Cardiac muscle cell (in vitro differentiated cells and primary cell): ENCODE data around the gene SLC29A1. TPM values are rescaled to one million over a fixed set of nuclear protein-coding genes. Genes with fewer than 3 reads are reported as not detected.
A peak's percentile ranks its signal among the peaks of the same experiment; 100 is the strongest.
"Not testable (repeated sequence)": the region's sequence is repeated elsewhere in the genome, so short reads cannot be mapped to it uniquely, and the experiment has no call there.

Experiments used
- DNase-seq, 2 donors: peaks; one replicate each; pipeline versions ENCODE4 v3.0.0 to v3.0.0-alpha.2; 2010 to 2017; ENCODE audit warnings: low read depth in 1 of 2, low spot score in 1 of 2
- H3K27ac ChIP-seq: fragments of 200-600 bp; sonication (generic); 2 replicates; pipeline ENCODE4 v1.5.1; 2016
- H3K27me3 ChIP-seq: fragments of 200-600 bp; sonication (generic); 2 replicates; pipeline ENCODE4 v1.6.0; 2016; ENCODE audit warnings: control low read depth
- H3K36me3 ChIP-seq: fragments of 200-600 bp; sonication (generic); 2 replicates; pipeline ENCODE4 v1.5.1; 2016; ENCODE audit warnings: control low read depth
- H3K4me1 ChIP-seq: fragments of 200-600 bp; sonication (generic); 2 replicates; pipeline ENCODE4 v1.8.1; 2017; ENCODE audit warnings: low read depth, mild to moderate bottlenecking, mixed run types
- H3K4me3 ChIP-seq: fragments of 200-600 bp; sonication (generic); 2 replicates; pipeline ENCODE4 v1.5.1; 2016; ENCODE audit warnings: mild to moderate bottlenecking
- H3K9me3 ChIP-seq: fragments of 200-600 bp; sonication (generic); 2 replicates; pipeline ENCODE4 v1.5.1; 2017; ENCODE audit warnings: low read depth, mild to moderate bottlenecking, control low read depth
- CTCF ChIP-seq: IDR thresholded peaks from 2 replicates; pipeline ENCODE4 v1.5.1; 2012; ENCODE audit warnings: low read depth, mild to moderate bottlenecking, low read length
- polyA plus RNA-seq: library from polyadenylated mRNA; unstranded; fragments of >200 nt; fragmentation: Nextera tagmentation; extraction: Ambion mirVana; gene quantifications from 2 replicates; pipeline ENCODE4 v1.2.1, GENCODE V29; 2016
- total RNA-seq: library from RNA; depleted of rRNA; stranded (reverse); fragments of >200 nt; gene quantifications from 2 replicates; pipeline ENCODE4 v1.2.3, GENCODE V29; 2016

Gene SLC29A1
- total and polyA plus RNA-seq, 2 experiments from 2014 or later: 62.7 to 88.7 TPM

DNA sequence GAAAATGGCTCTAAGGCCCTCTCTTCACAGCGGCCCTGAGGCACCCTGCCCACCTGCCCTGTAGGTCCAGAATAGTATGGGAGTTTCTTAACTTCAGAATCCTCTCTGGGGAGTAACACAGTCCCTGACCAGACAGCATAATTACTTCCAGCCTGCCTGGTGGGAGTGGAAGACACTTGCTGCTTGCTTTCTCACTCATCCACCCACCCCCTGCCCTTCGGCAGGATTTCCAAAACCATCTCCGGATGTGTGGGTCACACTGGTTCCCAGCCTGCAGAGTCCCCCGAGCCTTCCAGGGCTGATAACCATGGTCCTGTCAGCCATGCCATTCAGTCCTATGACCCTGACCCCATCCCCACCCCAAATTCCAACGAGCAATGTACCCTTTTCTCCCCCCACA lies 5.4 kb downstream of the SLC29A1 start:
- Histone ChIP-seq H3K9me3 (no peaks in the 10 kb centered on the region), H3K36me3 (peaks cover 15% of the 10 kb centered on the region), H3K4me1 (peaks cover 38% of the 10 kb centered on the region)

GRCh38 chr6:44229376-44230033 lies 6.1 kb downstream of the SLC29A1 start:
- H3K27ac ChIP-seq: no peak overlapping the region
- H3K36me3 ChIP-seq: peaks cover 15% of the 10 kb centered on the region
- DNase-seq: no peak
- H3K4me3 ChIP-seq: no peak overlapping the region
- no peaks in the 10 kb centered on the region for H3K27me3 ChIP-seq
- H3K9me3 ChIP-seq: no peaks in the 10 kb centered on the region
- no peak for TF ChIP-seq CTCF
- H3K4me1 ChIP-seq: peaks cover 40% of the 10 kb centered on the region

More for the DNA sequence above, 5.4 kb downstream of the SLC29A1 start:
- Histone ChIP-seq H3K27ac (no peak overlapping the region), H3K4me3 (no peak overlapping the region), H3K27me3 (no peaks in the 10 kb centered on the region)
- DNase-seq: no peak
- TF ChIP-seq CTCF: no peak

GRCh38 chr6:44230034-44230675 lies 6.8 kb downstream of the SLC29A1 start:
- DNase-seq: no peak
- no peak overlapping the region for H3K4me3 ChIP-seq
- H3K27ac ChIP-seq: no peak overlapping the region
- TF ChIP-seq CTCF: no peak
- peaks cover 15% of the 10 kb centered on the region for H3K36me3 ChIP-seq
- no peaks in the 10 kb centered on the region for H3K27me3 ChIP-seq
- H3K9me3 ChIP-seq: no peaks in the 10 kb centered on the region
- peaks cover 43% of the 10 kb centered on the region for H3K4me1 ChIP-seq

DNA sequence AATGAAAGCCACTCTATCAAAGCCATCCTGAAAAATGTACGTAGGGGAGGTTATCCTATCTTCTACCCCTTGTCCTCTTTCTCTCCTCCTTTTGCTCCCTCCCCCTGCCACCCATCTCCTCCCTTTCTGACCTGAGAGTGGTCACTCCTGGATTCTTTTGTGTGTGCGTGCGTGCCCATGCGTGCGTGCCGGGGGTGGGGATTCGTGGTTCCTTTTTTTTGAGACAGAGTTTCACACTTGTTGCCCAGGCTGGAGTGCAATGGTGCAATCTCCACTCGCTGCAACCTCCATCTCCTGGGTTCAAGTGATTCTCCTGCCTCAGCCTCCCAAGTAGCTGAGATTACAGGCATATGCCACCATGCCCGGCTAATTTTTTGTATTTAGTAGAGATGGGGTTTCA lies 8.0 kb downstream of the SLC29A1 start:
- H3K27ac ChIP-seq, H3K27me3 ChIP-seq, H3K4me3 ChIP-seq, DNase-seq, H3K9me3 ChIP-seq: not testable (repeated sequence)
- Histone ChIP-seq H3K4me1 (peaks cover 35% of the 10 kb centered on the region), H3K36me3 (peaks cover 15% of the 10 kb centered on the region)

GRCh38 chr6:44232676-44233566 lies 9.5 kb downstream of the SLC29A1 start:
- peaks cover 24% of the 10 kb centered on the region for H3K4me1 ChIP-seq
- peaks cover 15% of the 10 kb centered on the region for H3K36me3 ChIP-seq
- no peak for TF ChIP-seq CTCF
- H3K4me3 ChIP-seq: no peak overlapping the region
- peak overlapping the region; percentile 81 for H3K27ac ChIP-seq
- no peak for DNase-seq
- H3K27me3 ChIP-seq: no peaks in the 10 kb centered on the region
- H3K9me3 ChIP-seq: no peaks in the 10 kb centered on the region
